Right lobe of liver (tissue), 4 donors: ENCODE results near the gene ADGRG2.

ENCODE experiments used
- POLR2A ChIP-seq: fragments of 450-650 bp; IDR thresholded peaks from one replicate; pipeline ENCODE4 v1.6.1; 2017; ENCODE audit warnings: antibody characterized with exemption, mild to moderate bottlenecking
- TF ChIP-seq, protein P1 (sequence below), 4 donors: fragments of 200-600 bp in 3 of 4; fragments of 450-650 bp in 1 of 4; IDR thresholded peaks; one replicate each; pipeline versions ENCODE4 v1.5.1 to v1.8.0; 2016 to 2022; ENCODE audit warnings: antibody characterized with exemption in 4 of 4, mild to moderate bottlenecking in 2 of 4
- donor health status: DM: no; HTN: no; CAD: no.
- donor health status: DM: no; HTN: no; CAD: no.
- donor health status: DM: no; HTN: yes; CAD: no.

DNA sequence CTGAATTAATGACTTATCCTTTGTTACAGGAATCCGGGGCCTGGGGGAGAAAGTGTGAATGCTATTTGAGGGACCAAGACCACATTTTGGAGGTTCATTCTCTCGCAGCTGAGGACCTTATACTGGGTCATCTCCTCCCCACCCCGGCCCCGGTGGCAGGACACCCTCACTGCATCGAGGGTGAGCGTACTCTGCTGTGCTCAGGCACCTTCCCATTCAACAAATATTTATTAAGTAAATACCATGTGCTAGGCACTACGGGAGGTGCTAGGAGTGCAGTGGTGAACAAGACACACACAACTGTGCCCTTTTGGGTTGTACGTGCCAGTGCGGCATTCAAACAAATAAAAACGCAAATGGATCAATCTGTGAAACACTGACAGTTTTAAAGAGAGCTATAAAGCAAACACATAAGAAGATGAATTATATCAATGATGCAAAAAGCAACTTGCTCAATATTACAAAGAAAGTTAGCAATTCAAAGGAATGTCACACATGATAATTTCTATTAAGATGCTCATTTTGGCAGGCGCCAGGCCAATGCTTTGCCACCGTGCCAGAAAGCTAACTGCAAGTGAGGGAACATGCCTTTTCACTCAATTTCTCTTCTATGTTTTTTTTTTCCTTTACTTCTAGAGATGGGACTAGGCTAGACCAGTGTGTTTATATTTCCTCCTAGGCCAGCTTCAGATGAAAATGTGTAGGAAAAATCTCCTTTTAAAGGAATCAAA is 24.6 kb downstream of the ADGRG2 start:
- TF ChIP-seq, protein P1, sequence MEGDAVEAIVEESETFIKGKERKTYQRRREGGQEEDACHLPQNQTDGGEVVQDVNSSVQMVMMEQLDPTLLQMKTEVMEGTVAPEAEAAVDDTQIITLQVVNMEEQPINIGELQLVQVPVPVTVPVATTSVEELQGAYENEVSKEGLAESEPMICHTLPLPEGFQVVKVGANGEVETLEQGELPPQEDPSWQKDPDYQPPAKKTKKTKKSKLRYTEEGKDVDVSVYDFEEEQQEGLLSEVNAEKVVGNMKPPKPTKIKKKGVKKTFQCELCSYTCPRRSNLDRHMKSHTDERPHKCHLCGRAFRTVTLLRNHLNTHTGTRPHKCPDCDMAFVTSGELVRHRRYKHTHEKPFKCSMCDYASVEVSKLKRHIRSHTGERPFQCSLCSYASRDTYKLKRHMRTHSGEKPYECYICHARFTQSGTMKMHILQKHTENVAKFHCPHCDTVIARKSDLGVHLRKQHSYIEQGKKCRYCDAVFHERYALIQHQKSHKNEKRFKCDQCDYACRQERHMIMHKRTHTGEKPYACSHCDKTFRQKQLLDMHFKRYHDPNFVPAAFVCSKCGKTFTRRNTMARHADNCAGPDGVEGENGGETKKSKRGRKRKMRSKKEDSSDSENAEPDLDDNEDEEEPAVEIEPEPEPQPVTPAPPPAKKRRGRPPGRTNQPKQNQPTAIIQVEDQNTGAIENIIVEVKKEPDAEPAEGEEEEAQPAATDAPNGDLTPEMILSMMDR (IDR thresholded peaks at IDR 0.05) = no peak
- TF ChIP-seq POLR2A = no peak
